Stimulated activated CD8-positive, alpha-beta memory T cell treated with anti-CD3 and anti-CD28 coated beads, Interleukin-12 subunit alpha, Interleukin-12 subunit beta, amount 100 ng/mL, for 1 hour (primary cell): Measurements from ENCODE around the gene DGKB.
"Not testable (repeated sequence)": the region's sequence is repeated elsewhere in the genome, so short reads cannot be mapped to it uniquely, and the experiment has no call there.

Source experiments
- DNase-seq: peaks from one replicate; pipeline ENCODE4 v3.0.0-alpha.2; 2020; ENCODE audit warnings: low read depth

Gene DGKB

DNA sequence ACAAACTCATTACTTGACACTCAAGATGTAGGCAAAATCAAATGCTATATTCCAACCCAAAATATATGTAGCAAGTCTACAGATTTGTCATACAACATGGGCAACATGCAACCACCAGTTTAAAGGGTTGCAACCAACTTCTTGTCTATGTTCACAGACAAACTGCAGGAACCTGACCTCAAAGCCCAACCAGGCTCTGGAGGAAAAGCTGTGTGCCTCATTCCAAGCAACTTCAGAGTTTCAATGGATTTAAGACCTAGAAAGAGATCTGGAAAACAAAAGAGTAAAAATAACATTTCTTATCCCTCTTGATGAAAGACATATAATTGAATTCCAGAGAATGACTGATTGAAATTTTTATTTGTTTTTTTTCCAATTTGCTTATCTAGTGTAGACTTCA is 612.6 kb downstream of the DGKB start:
- no peak for DNase-seq

DNA sequence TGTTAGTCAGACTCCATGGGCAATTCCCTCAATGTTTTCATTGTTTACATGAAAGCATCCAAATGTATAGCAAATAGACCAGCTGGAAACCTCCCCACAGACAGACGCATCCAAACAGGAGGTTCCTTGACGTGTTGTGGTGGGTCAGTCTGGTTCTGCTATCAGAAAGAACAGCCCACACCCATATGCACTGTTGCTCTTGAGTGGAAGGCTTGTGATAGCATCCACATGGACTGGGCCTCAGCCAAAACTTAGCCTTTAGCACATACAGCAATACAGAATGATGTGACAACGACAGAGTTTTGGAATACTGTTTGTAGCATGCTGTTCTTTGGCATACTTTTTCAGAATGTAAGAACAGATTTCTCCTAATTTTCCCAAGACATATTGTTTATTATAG is 613.9 kb downstream of the DGKB start:
- DNase-seq = no peak

DNA sequence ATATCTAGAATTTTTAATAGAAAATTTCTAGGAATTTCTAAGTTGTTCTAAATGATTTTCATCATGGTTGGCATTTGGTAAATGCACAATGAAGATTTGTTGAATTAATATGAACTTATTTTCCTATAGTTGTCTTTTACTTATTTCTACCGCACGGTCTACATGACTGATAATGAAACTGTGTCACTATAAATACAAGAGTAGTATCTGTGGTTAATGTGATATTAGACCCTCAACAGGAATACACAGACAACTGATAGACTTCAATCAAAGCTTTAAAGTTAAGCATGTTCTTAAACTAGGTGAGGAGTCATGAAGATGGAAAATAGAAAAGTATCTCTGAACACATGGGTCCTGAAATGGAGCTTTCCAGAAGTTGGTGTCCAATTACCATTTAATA is 615.2 kb downstream of the DGKB start:
- DNase-seq = no peak

DNA sequence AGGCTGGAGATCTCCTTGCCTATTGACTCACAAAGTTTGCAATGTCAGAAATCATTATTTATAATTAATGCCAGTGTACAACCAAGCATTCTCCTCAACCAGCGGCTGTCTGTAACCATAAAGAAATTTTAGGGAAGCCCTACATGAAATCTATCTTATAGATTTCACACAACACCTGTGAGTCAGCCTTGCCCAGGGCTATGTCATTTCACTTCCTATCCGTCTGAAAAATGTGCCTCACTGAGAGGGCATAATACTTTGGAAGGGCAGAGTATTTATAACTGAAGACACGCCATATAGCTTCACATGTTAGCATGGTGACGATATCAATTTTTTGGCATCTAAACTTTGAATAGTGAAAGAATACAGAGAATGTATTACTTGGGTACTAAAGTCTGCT is 616.5 kb downstream of the DGKB start:
- no peak for DNase-seq

DNA sequence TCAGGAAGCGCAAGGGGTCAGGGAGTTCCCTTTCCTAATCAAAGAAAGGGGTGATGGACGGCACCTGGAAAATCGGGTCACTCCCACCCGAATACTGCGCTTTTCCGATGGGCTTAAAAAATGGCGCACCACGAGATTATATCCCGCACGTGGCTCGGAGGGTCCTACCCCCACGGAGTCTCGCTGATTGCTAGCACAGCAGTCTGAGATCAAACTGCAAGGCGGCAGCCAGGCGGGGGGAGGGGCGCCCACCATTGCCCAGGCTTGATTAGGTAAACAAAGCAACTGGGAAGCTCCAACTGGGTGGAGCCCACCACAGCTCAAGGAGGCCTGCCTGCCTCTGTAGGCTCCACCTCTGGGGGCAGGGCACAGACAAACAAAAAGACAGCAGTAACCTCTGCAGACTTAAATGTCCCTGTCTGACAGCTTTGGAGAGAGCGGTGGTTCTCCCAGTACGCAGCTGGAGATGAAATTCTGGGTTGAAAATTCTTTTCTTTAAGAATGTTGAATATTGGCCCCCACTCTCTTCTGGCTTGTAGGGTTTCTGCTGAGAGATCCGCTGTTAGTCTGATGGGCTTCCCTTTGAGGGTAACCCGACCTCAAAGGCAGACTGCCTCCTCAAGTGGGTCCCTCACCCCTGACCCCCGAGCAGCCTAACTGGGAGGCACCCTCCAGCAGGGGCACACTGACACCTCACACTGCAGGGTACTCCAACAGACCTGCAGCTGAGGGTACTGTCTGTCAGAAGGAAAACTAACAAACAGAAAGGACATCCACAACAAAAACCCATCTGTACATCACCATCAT is 623.3 kb downstream of the DGKB start:
- not testable (repeated sequence) for DNase-seq

DNA sequence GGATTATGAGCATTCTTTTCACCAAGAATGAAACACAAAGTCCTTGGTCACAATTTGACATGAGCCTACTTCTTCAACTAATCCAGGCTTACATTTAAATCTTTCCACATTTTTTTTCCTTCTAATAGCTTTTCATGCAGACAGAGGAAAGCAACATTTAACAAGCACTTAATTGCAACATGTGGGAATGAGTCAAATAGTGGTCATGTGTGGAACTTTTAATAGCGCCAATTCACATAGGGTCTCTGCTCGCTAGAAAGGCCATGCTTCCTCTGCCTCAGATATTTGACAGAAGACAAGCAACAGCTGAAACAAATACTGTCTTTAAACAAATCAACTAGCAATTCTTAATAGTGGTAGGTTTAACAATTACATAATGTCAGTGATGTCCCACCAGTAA is 627.2 kb downstream of the DGKB start:
- no peak for DNase-seq

DNA sequence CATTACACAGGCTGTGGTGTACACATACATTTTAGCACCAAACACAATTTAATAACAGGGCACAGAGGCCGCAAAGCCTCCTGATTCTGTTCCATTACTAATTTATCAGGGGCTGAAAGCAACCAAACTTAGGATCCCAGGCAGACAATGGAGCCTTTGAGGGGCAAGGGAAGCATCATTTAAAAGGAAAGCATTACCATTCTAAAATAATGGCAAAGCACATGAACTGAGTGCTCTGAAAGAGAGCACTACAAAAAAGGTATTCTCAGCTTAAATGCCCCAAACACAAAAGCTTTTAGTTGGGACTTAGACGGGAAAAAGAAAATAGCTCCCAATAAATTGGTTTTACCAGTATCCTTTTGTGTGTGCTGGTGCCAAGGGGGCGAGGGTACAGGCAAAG is 631.1 kb downstream of the DGKB start:
- DNase-seq = no peak

DNA sequence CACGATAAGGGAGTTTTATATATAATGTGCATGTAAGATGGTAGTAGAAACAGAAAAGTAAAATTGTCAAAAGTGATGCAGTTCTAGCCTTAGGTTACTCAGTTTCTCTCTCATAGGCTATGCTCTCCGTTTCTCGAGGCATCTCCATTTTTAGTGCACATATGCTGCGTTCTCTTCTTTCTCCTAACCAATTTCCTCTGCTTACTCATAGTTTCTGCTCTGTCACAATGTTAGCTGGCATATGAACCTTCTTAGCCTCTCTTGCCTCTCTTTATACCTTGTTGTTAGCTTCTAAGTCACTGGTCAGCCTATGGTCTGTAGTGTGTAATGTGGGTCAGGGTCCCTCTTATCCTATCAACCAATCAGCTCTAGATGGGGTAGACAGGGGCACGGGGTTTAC is 632.5 kb downstream of the DGKB start:
- DNase-seq = no peak

DNA sequence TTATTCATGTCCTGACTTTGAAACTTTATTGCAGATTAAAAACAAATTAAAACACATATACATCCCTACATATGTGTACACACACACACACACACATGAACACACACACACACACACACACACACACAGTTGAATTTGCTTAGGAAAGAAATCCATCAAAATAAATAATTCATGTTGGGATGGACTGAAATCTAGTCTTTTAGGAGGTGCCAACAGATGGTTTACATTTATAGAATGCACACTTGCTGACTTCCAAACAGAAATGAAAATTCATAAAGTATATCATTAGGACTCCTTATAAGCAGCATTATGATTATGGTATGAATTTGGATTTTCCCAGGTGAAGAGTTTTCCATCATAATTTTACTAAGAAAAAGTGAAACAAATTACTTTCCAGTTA is 642.5 kb downstream of the DGKB start:
- DNase-seq = no peak

DNA sequence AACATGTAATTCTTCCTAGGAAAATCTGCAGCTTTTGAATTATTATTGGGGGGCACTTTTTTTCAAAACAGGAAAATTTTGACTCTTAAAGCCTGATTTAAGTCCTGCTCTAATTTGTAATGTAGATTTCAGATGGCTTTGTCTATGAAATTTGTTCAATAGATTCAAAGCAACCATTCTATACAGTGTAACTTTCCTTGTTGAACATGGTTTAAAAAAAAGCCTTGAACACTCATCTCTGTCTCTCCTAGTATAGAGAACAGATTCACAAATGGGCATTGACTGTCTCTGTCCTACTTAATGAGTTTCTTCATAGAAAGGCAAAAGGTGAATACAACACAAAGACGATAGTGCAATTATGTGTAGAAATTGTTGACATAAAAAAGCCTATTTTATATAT is 643.7 kb downstream of the DGKB start:
- DNase-seq = no peak

DNA sequence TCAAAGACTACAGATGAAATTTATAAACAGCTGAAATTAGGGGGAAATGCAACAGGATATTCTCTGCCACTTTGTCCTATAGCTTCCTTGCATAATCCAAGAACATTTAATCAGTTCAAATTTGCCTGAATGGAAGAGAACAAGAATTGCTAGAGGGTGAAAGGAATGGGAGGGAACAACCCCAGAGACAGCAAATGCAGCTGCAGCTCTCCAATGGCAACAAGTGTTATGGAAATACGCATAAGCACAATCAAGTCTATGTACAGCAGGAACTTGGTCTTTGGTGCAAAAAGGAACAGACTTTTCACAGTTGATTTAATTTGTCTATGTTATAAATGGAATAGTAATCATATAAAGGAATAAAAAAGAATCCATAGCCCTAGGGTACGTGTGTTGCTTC is 644.1 kb downstream of the DGKB start:
- DNase-seq = no peak

DNA sequence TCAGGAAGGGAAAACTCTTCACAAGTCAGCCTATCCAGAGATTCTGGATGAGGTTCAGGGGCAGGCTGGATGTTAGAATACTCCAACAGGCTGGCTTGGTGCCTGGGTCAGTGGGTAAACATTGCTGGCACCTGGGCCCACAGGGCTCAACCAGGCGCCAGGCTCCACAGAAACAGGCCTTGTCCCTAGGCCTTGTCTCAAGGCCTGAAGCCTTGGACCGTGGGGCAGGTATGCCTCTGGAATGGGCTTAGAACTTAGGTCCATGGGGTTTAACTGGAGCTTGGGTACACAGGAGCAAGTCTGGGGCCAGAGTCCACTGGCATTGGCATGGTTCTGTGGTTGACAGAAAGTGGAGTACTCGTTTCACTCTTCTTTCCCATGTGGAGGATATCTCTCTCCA is 650.1 kb downstream of the DGKB start:
- no peak for DNase-seq

DNA sequence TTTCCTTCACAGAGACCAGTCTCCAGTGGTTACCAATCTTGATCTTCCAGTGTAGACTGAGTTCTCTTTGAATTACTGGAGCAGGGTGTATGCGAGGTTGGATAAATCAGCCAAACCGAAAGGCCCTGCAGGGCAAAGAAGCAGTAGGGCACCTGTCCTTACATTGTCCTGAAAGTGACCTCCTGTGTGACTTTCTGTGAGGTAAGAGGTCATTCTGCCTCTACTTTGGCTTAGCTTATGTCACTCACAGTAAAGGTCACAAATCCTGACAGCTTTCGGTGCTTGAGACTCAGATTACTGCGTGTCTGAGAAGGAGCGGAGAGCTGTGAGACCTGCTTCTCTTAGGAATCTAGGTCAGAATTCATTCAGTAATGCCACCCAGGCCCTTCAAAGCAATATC is 660.4 kb downstream of the DGKB start:
- no peak for DNase-seq

DNA sequence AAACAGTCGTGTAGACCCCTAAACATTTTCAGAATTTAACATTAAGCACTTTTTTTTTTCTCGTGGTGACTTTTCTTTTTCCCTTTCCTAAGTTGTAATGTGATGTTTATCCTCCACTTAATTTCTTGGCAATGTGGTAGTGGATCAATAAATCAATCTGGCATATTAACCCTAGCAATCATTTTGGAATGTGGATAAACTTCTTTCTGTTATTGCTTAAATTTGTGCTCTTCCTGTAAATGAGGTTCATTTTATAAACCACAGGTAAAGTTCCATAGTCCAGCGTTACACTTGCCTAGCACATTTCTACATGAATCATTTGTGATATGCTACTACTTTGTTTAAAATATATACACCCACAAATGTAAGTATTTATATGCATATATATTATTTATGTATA is 665.7 kb downstream of the DGKB start:
- DNase-seq = no peak

DNA sequence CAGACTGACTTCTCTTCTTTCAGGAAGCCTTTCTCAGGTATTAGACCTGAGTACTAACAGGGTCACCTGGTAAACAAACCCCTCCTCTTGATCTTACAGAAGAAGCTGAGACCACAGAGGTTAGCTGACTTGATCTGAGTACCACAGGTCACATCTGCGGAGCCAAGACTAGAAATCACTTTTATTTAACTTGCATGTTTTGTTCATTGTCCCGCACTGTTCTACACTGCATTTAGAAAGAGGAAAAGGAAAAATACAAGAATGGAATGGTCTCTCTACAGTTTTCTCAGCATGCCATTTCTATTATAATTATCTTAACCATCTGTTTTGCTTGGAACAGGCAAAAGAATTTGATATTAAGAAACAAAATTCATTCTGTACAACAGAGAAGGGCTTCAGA is 667.5 kb downstream of the DGKB start:
- DNase-seq = no peak

DNA sequence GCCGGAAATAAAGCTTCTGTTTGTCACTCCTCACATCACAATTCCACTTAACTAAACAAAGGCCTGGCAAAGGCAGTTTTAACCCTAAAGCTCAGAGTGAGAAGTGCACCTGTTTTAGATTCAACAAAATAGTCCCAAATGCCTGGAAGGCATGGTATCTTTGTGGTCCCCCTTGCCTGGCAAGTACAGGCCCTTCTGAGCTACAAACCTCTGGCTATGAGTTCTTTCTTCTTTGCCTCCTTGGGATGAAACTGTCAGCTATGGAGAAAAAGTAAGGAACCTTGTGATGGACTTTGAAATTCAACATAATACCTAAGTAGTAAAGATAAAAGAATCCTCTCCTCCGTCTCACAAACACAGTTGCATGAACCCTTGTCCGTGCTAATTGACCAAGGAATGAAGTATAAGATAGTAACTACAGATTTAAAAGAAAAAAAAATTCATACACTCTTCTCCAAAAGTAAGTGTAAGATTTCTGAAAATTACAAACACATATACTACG is 668.6 kb downstream of the DGKB start:
- no peak for DNase-seq

DNA sequence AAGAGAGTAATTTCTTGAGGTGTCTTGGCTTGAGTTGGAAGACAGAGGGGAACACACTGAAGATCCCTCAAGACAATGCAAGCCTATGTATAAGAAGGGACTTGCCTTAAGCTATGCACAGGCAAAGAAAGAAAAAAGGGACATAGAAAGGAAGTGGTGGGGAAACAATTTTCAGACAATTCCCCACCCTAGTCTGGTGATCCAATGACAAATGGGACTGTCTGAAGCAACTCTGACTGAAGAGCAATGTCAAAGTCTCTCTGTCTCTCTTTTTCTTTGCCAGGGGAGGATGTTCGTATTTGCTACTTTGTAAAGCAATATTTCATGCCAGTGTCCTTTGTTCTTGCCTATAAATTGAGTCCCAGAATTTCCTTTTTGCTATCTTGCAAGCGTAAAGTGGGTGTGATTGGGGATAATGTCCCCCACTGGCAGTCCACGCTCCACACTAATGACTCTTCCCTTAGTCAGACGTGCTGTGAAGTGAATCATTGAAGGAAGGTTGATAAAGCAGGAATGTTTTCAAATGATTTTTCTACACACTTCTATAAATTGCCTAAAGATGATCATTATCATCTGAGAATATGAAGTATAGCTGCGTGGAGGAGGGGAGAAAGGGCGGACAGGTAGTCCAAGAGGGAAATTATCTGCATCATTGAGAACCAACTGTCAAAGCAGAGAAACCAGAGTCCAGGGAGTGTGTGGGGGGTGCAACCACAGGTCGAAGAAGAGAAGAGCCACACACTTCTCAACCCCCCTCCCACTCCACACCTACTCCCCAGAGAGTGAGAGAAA is 669.3 kb downstream of the DGKB start:
- DNase-seq = no peak

DNA sequence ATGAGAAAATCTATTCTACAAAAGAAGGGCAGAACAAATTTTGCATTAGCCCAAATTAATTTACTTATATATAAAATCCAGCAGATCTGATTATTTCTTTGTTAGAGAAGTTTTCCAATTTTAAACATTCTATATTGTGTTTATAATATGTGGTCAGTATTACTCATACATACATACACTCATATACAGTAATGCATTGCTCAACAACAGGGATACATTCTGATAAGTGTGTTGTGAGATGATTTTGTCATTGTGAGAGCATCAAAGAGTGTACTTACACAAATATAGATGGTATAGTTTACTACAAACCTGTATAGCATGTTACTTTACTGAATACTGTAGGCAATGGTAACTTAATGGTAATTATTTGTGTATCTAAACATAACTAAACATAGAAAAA is 673.5 kb downstream of the DGKB start:
- DNase-seq = no peak

DNA sequence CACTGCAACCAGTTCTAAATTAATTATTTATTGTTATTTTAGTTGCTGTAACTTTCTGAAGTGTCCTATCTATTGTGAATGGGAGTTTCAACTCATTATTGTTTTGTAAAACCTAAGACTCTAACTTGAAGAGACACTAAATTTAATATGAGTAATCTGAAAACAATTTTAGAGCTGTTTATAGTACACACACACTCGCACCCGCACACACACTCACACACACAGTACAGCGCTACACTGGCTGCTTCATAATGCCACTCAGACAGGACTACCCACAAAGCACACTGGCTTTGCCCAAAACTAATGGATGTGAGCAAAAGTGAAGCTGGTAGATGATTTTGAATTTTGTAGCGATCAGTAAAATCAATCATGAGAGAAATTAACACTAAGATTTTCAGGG is 674.2 kb downstream of the DGKB start:
- DNase-seq = no peak

DNA sequence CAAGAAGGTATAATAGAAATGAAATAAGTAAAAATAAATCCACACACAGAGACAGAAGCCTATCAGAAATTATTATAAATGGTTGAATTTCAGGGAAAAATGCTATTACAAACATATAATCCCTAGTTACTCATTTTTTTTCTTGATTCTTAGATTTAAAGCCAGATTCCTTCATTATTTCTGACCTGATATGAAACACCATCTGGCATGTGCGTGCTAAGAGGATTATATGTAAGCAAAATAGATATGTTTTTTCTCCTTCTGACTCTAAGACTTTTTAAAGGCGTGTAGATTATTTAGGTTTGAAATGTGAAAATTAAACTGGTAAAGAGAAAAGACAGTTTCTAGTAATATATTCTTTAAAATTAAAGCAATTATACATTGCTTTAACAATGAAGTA is 676.4 kb downstream of the DGKB start:
- no peak for DNase-seq

DNA sequence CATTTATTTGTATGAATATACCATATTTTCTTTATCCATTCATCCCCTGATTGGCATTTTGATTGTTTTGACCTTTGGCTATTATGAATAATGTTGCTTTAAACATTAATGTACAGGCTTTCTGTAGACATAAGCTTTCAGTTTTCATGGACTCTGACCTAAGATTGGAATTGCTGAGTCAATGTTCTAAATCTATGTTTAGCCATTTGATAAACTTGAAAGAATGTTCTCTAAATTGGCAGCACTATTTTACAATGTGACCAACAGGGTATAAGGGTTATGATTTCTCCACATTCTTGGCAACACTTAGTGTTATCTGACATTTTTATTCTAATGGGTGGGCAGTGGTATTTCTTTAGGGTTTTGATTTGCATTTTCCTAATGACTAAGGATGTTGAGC is 683.4 kb downstream of the DGKB start:
- no peak for DNase-seq

DNA sequence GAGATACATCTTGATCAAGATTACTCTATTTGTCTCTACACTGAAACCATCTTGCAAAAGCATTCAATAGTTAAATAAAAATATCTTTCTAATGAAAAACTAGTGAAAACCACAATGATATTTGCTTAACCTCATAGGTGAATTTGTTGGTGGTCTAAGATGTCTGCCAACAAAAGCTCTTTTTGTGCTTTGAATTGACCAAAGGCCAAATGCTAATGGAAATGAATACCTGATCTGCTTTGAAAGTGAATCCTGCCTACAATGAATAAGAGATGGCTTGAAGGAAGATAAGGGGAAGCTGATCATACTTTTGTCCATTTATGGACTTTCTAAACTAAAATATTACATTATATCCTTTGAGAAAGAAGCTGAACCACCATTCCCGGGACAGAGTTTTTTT is 684.2 kb downstream of the DGKB start:
- DNase-seq = no peak

DNA sequence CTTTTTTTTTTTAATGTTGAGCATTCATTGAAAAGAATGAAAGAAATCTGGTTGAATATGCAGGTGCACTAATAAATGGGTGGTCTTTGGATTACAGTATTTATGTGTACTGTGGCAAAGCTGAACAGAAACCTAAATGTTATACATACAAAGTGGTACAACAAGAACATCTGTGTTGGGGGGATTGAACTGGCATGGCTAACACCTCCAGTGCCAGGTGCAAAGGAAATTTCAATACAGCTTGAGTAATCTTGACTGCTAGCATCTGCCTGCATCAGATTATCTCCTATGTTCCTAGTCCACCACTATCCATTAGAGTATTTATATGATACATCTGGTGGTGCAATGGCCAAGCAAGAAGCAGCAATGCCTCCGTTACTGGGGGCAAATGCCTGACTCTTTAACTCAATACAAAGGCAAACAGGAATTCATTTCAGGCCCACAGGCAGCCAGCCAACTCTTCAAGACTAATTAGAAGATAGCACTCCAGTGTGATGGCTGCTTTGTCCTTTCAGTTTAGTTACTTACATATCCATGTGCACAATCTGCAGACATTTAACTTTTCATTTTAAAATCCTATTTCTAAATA is 692.6 kb downstream of the DGKB start:
- no peak for DNase-seq
